Measurements from ENCODE around the gene RPL22. TPM values are rescaled to one million over a fixed set of nuclear protein-coding genes. Genes with fewer than 3 reads are reported as not detected.
A peak's percentile ranks its signal among the peaks of the same experiment; 100 is the strongest.

The RPL22 gene
- total and polyA plus RNA-seq, 2 of the 13 experiments (the other 11 are each of a cell fraction or from before 2014, with no cell fraction given): 214 to 545 TPM

- intact Hi-C loops (cut with micrococcal nuclease; ENCODE audit: unreplicated experiment): loop anchor here (1.0 to 2.0 kb wide), 2 partner anchors 63 to 118 kb away; no protein-coding TSS in a partner anchor
- H3K4me3 ChIP-seq (replicated peaks in 1 of 3; ENCODE audit: insufficient read depth in 1 of 3, low read depth in 2 of 3, low read length in 3 of 3): no peak overlapping the region
- H3K9me3 ChIP-seq (ENCODE audit: low read length): no peaks in the 10 kb centered on the region
- ATAC-seq (peak; percentile 87), FAIRE-seq (no peak), DNase-seq (ENCODE audit: low spot score) (peak; percentile 35)
- H3K27me3 ChIP-seq (ENCODE audit: control insufficient read depth in 1 of 2, insufficient read depth in 2 of 2, low read length in 2 of 2): peaks cover 20 to 62% of the 10 kb centered on the region in 2 experiments; a peak in 4 of 5 replicates
- POLR2A ChIA-PET: no interaction called here
- H3K36me3 ChIP-seq (replicated peaks in 1 of 2; ENCODE audit: control insufficient read depth in 1 of 2, insufficient read depth in 2 of 2, low read length in 2 of 2): no peaks in the 10 kb centered on the region
- H2AFZ ChIP-seq (ENCODE audit: low read length): no peak overlapping the region
- CTCF ChIA-PET (ENCODE audit: low intra/inter-chr PET ratio, low total read pairs): interaction anchor here (1.7 to 2.3 kb wide), 3 partner anchors 63 to 119 kb away, joined by 5 to 9 read pairs (median 8); no protein-coding TSS in a partner anchor
- H3K4me2 ChIP-seq (ENCODE audit: low read depth, low read length): no peak overlapping the region; the same call in 1 of the 2 replicates
- H4K20me1 ChIP-seq (ENCODE audit: insufficient read depth, low read length): no peaks in the 10 kb centered on the region
- H3K9ac ChIP-seq (ENCODE audit: insufficient read depth, low read depth, low read length): no peak overlapping the region
- 6% methylated on average over 5 of the region's 10 CpGs for WGBS (ENCODE audit: low lambda C conversion rate)
- peaks cover 15% of the 10 kb centered on the region for H3K4me1 ChIP-seq (ENCODE audit: insufficient read depth, low read length)
- no peaks in the 10 kb centered on the region for H3K79me2 ChIP-seq (ENCODE audit: insufficient read depth, low read length)
- in situ Hi-C loops (cut with HindIII; ENCODE audit: extremely low pct_ligation_motif_present, low pct_unique_long_range_greater_than_20kb): loop anchor here (5.0 kb wide), 1 partner anchor 59 kb away; no protein-coding TSS in a partner anchor
- no TSS peak for BruUV-seq (replicated peaks)
- no peak overlapping the region for H3K27ac ChIP-seq (ENCODE audit: extremely low read length, insufficient read depth, low read length)
- TF ChIP-seq SMC3 (IDR thresholded peaks at IDR 0.05; ENCODE audit: low read length): peak; percentile 33; the same call in 1 of the 2 replicates
- no peak for TF ChIP-seq ZNF33A (CRISPR knock-in tag; IDR thresholded peaks at IDR 0.05; ENCODE audit: borderline replicate concordance)
- no peak for TF ChIP-seq TGIF2 (CRISPR knock-in tag; IDR thresholded peaks at IDR 0.05)
- TF ChIP-seq SALL1 (CRISPR knock-in tag; IDR thresholded peaks at IDR 0.05): 0 out of 2 replicates have a peak, but pooled peaks have one; percentile 12
- peak; percentile 73 for TF ChIP-seq RAD21 (CRISPR knock-in tag; IDR thresholded peaks at IDR 0.05)
- TF ChIP-seq JDP2 (CRISPR knock-in tag; IDR thresholded peaks at IDR 0.05; ENCODE audit: borderline replicate concordance): no peak
- no peak for TF ChIP-seq MYPOP (CRISPR knock-in tag; IDR thresholded peaks at IDR 0.05)
- TF ChIP-seq MED1 (CRISPR knock-in tag; IDR thresholded peaks at IDR 0.05): no peak
- 0 out of 2 replicates have a peak, but pooled peaks have one; percentile 59 for TF ChIP-seq HNRNPL (IDR thresholded peaks at IDR 0.05; ENCODE audit: low read depth, low read length)
- TF ChIP-seq ZNF296 (CRISPR knock-in tag; conservative IDR thresholded peaks at IDR 0.05): no peak
- no peak for TF ChIP-seq ZNF652 (CRISPR knock-in tag; IDR thresholded peaks at IDR 0.05; ENCODE audit: borderline replicate concordance, low read depth)
- TF ChIP-seq PRPF4 (IDR thresholded peaks at IDR 0.05; ENCODE audit: low read depth, low read length, poor library complexity, severe bottlenecking): no peak
- no peak for TF ChIP-seq MTA3 (CRISPR knock-in tag; IDR thresholded peaks at IDR 0.05)
- no peak for TF ChIP-seq NR0B2 (CRISPR knock-in tag; IDR thresholded peaks at IDR 0.05)
- TF ChIP-seq ZNF34 (CRISPR knock-in tag; IDR thresholded peaks at IDR 0.05; ENCODE audit: borderline replicate concordance): no peak
- 0 out of 2 replicates have a peak, but pooled peaks have one; percentile 42 for TF ChIP-seq ZFP91 (CRISPR knock-in tag; IDR thresholded peaks at IDR 0.05; ENCODE audit: borderline replicate concordance)
- TF ChIP-seq NR2F2 (IDR thresholded peaks at IDR 0.05; ENCODE audit: borderline replicate concordance, low read depth): no peak
- TF ChIP-seq BCL3 (CRISPR knock-in tag; IDR thresholded peaks at IDR 0.05): no peak
- TF ChIP-seq ZNF513 (CRISPR knock-in tag; conservative IDR thresholded peaks at IDR 0.05): no peak
Measured at GRCh38 chr1:6171548-6172124, 27.8 kb downstream of the RPL22 start.
